NT2/D1 (cell line): ENCODE results near the gene NMB.

Source experiments
- DNase-seq: peaks from one replicate; pipeline ENCODE4 v3.0.0-alpha.2; 2011; ENCODE audit warnings: low read depth, low spot score
- H3K27me3 ChIP-seq: 2 replicates; pipeline ENCODE4 v1.6.0; 2011; ENCODE audit warnings: mild to moderate bottlenecking; ENCODE audit not compliant: insufficient read length, insufficient read depth
- H3K36me3 ChIP-seq: 2 replicates; pipeline ENCODE4 v1.6.1; 2011; ENCODE audit warnings: mild to moderate bottlenecking, low read length, mixed read lengths; ENCODE audit not compliant: insufficient read depth, insufficient read length
- H3K4me1 ChIP-seq: 2 replicates; pipeline ENCODE4 v1.5.1; 2011; ENCODE audit not compliant: insufficient read depth, insufficient read length
- H3K4me3 ChIP-seq: 2 replicates; pipeline ENCODE4 v1.5.1; 2011; ENCODE audit warnings: low read depth; ENCODE audit not compliant: insufficient read length
- H3K9ac ChIP-seq: 2 replicates; pipeline ENCODE4 v1.6.0; 2011; ENCODE audit warnings: low read depth; ENCODE audit not compliant: insufficient read length
- H3K9me3 ChIP-seq: 2 replicates; pipeline ENCODE4 v1.5.1; 2011; ENCODE audit warnings: mild to moderate bottlenecking, low read length; ENCODE audit not compliant: insufficient read depth
- SUZ12 ChIP-seq: IDR thresholded peaks from 2 replicates; pipeline ENCODE4 v1.6.1; 2011; ENCODE audit not compliant: insufficient read length, insufficient read depth; ENCODE audit errors: extremely low read depth
- YY1 ChIP-seq: IDR thresholded peaks from 2 replicates; pipeline ENCODE4 v1.6.1; 2011; ENCODE audit not compliant: insufficient read length, insufficient read depth
- ZNF274 ChIP-seq: IDR thresholded peaks from 2 replicates; pipeline ENCODE4 v1.6.1; 2011; ENCODE audit warnings: mild to moderate bottlenecking, low read depth, low read length

The NMB gene

DNA sequence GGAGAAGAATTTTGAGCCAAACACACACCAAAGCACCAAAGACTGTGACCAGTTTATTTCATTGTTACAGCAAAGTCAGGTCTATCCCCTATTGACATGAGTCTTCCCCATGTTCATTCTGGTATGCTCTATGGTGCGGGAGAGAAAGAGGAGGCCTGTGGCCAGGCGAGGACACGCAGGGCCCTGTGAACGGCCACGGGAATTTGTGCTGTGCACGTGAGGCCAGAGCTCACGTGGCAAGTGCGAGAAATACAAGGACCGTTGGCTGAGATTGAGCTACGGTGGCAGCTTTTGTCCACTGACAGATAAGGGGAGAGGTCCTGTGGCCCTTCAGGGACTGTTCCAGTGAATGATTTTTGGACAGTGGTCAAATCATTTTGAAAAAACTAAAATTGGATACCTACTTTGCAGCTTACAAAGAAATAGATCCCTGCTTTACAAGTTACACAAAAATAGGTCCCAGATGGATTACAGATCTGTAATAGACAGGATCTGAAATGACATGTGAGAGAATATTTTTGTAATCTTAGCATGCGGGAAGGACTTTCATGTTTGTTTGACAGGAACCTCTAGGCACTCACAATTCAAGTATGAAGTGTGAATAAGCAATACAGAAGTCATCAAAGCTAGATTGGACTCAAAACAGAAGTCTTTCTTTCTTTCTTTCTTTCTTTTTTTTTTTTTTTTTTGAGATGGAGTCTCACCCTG lies 48.0 kb downstream of the NMB start:
- no peak overlapping the region for H3K9ac ChIP-seq
- H3K36me3 ChIP-seq, result peaks cover 41% of the 10 kb centered on the region
- H3K27me3 ChIP-seq, result peaks cover 15% of the 10 kb centered on the region
- no peaks in the 10 kb centered on the region for H3K9me3 ChIP-seq
- TF ChIP-seq SUZ12 (no peak), YY1 (no peak), ZNF274 (no peak)
- H3K4me1 ChIP-seq, result peaks cover 4% of the 10 kb centered on the region
- H3K4me3 ChIP-seq, result no peak overlapping the region
- DNase-seq, result no peak

DNA sequence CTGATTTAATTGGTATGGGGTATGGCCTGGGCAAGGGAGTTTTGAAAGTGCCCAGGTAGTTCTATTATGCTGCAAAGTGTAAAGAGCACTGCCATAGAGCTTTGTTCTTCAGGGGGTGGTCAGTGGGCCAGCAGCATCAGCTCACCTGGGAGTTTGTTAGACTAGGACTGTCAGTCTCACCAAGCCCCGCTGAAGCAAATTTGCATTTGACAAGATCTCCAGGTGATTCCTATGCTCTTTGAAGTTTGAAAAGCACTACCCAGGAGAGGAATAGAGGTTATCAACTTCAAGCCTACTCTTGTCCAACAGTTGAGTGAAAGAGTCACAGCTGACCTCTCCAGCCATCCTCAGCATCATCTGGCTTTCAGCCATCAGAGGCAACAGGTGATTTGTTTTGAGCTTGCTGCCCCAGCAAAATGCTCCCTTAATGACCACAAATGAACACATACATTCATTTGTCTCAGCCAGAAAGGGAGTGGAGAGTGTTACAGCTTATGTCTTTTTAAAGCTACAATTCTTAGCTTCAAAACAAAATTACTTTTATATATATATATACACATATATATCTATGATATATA lies 49.2 kb downstream of the NMB start:
- H3K9me3 ChIP-seq, result no peaks in the 10 kb centered on the region
- TF ChIP-seq ZNF274 (no peak), YY1 (no peak), SUZ12 (no peak)
- no peak overlapping the region for H3K4me3 ChIP-seq
- peaks cover 15% of the 10 kb centered on the region for H3K27me3 ChIP-seq
- no peak overlapping the region for H3K9ac ChIP-seq
- H3K36me3 ChIP-seq, result peaks cover 49% of the 10 kb centered on the region
- no peak for DNase-seq
- H3K4me1 ChIP-seq, result peaks cover 10% of the 10 kb centered on the region

DNA sequence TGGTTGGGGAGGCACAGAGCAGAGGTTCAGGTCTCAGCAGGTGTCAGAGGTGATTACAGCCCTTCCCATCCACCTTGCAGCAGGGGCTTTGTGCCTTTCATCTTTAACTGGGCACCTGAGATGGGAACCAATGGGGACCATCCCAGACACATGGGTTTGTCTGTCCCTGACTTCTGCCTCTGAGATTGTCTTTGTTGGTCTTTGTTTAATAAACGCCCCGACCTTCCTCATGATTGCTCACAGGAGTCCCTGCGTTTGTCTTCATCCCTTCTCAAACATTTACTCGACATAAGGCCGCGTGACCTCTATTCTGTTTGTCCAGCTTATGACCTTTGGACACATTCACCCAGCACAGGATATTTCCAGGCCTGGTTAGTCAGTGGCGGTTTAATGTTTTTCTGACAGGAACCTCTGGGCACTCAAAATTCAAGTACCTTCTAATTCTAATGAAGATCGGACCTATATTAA lies 51.3 kb downstream of the NMB start:
- no peak overlapping the region for H3K4me3 ChIP-seq

DNA sequence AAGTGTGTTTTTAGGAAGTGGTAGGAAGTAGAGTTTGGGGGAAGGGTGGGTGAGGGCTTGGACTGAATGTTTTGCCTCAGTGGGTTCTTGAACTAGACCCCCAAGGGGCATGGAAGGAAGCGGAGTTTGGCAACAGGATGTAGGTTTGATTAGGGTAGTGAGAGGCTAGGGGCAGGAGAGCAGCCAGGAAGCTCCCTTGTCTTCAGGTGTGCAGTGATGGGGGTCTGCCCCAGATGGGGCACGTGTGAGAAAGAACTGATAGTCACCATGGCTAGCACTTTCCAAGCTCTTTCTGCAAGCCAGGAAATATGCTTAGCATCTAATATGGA lies 52.5 kb downstream of the NMB start:
- H3K9me3 ChIP-seq, result no peaks in the 10 kb centered on the region
- peaks cover 45% of the 10 kb centered on the region for H3K36me3 ChIP-seq
- H3K4me1 ChIP-seq, result peaks cover 15% of the 10 kb centered on the region
- H3K4me3 ChIP-seq, result no peak overlapping the region
- H3K9ac ChIP-seq, result no peak overlapping the region
- H3K27me3 ChIP-seq, result peaks cover 16% of the 10 kb centered on the region
- no peak for DNase-seq
- TF ChIP-seq SUZ12 (no peak), YY1 (no peak), ZNF274 (no peak)

More for the DNA sequence above, 51.3 kb downstream of the NMB start:
- H3K9ac ChIP-seq, result no peak overlapping the region
- no peak for TF ChIP-seq SUZ12
- TF ChIP-seq ZNF274, result no peak
- TF ChIP-seq YY1, result no peak
- peaks cover 15% of the 10 kb centered on the region for H3K27me3 ChIP-seq
- peaks cover 15% of the 10 kb centered on the region for H3K4me1 ChIP-seq
- H3K36me3 ChIP-seq, result peaks cover 47% of the 10 kb centered on the region
- DNase-seq, result no peak
- no peaks in the 10 kb centered on the region for H3K9me3 ChIP-seq
